Measurements from ENCODE around the gene PPP1R26. TPM values are rescaled to one million over a fixed set of nuclear protein-coding genes. Genes with fewer than 3 reads are reported as not detected.

The PPP1R26 gene
- total and polyA plus RNA-seq, 7 donors = 2.0 to 9.5 (median 3.8) TPM

DNA sequence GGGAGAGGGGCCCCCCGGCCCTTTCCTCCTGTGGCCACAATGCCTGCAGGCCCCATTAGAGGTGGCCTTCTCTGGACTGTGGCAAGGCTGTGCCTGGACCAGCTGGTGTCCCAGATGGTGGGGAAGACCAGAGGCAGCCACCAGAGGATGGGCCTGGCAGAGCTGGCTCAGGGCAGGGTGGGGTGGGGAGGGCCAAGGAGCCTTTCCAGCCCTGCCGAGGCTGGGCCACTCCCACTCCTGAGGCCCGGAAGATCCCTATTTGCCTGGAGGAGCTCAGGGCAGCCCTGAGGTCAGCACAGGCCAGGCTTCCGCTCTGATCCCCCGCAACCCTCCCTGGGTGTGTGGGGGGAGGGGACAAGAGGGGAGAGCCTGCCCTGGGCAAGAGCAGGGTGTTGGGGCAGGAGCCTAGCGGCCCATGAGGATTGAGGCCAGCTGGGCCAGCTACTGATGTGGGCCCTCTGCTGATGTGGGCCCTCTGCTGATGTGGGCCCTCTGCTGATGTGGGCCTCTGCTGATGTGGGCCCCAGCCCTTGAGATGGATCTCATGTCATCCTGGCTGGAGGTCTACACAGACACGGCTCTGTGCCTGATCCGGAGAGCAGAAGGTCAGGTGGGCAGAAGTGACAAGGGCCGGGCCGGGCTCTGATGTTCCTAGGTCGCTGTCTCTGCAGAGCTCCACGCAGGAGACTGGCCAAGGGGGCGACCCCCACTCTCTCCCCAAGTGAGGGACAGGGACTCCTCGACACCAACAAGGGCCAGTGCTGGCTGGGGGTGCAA is 26.9 kb downstream of the PPP1R26 start:
- H3K4me3 ChIP-seq = no peak overlapping the region
- ATAC-seq (no peak), DNase-seq (no peak)
- WGBS, 3 donors = 59 to 67% (median 62%) methylated on average over 13 to 14 of the region's 14 CpGs
- peaks cover 6% of the 10 kb centered on the region for H3K4me1 ChIP-seq
- H3K36me3 ChIP-seq (ENCODE audit: insufficient read depth in 1 of 2, low read depth in 1 of 2) = peaks cover 0 to 32% of the 10 kb centered on the region in 2 donors
- TF ChIP-seq, protein P1, sequence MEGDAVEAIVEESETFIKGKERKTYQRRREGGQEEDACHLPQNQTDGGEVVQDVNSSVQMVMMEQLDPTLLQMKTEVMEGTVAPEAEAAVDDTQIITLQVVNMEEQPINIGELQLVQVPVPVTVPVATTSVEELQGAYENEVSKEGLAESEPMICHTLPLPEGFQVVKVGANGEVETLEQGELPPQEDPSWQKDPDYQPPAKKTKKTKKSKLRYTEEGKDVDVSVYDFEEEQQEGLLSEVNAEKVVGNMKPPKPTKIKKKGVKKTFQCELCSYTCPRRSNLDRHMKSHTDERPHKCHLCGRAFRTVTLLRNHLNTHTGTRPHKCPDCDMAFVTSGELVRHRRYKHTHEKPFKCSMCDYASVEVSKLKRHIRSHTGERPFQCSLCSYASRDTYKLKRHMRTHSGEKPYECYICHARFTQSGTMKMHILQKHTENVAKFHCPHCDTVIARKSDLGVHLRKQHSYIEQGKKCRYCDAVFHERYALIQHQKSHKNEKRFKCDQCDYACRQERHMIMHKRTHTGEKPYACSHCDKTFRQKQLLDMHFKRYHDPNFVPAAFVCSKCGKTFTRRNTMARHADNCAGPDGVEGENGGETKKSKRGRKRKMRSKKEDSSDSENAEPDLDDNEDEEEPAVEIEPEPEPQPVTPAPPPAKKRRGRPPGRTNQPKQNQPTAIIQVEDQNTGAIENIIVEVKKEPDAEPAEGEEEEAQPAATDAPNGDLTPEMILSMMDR (IDR thresholded peaks at IDR 0.05) = no peak
- intact Hi-C loops (cut with DNase I) = loop anchor here in 1 of 2 donors (10.0 kb wide), 1 partner anchor 1372 kb away; the partner anchor contains the start of gene WDR5
- peaks cover 4% of the 10 kb centered on the region for H3K9me3 ChIP-seq
- H3K27ac ChIP-seq = no peak overlapping the region
- H3K27me3 ChIP-seq (ENCODE audit: insufficient read depth in 3 of 3, low read length in 2 of 3) = peaks cover 0 to 4% (median 0%) of the 10 kb centered on the region in 3 donors

DNA sequence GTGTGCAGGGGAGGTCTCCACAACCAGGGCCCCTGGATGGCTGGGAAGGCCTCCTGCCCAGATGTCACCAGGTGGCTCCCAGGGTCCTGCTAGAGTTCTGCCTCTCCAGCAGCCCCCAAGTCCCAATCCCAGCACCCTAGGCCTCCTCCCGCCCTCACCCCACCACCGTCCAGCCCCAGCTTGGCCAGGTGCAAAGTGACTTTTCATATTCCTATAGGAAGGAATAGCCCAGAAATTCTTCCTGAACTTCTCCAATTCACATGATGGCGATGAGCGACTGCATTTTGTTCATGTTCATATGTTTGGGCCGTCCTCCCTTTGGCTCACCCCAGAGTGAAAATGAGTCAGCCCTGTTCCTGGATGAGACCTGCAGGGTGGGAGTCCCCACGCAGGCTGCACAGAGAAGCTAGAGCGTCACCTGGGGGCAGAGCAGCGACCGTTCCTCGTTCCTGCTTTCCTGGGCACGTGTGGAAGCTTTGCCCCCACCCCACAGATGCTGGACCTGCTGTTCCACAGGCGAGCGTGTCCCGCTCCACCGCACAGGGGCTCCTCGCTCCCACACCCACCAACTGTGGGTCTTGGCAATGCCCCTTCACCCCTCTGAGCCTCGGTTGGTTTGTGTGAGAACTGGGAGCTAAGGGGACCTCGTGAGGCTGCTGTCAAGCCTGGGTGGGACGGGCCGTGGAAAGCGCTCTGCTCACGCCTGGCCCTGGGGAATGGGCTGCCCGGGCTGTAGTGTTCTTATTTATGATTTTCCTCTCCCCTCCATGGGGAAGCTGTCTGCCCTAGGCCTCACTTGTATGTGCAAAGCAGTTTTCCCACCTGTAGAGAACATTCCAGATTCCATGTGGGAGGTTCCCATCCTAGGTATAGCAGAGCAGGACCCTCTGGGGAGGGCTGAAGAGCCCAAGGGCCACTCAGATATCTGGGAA is 27.8 kb downstream of the PPP1R26 start:
- 78 to 85% (median 84%) methylated on average over 23 of the region's 23 CpGs for WGBS, 3 donors
- Histone ChIP-seq H3K27ac (no peak overlapping the region), H3K36me3 (ENCODE audit: insufficient read depth in 1 of 2, low read depth in 1 of 2) (peaks cover 0 to 27% of the 10 kb centered on the region in 2 donors), H3K4me1 (no peaks in the 10 kb centered on the region), H3K4me3 (no peak overlapping the region), H3K9me3 (peaks cover 4% of the 10 kb centered on the region), H3K27me3 (ENCODE audit: insufficient read depth in 3 of 3, low read length in 2 of 3) (peaks cover 0 to 4% (median 0%) of the 10 kb centered on the region in 3 donors)
- TF ChIP-seq, protein P1 (IDR thresholded peaks at IDR 0.05) = no peak
- ATAC-seq (no peak), DNase-seq (no peak)
- intact Hi-C loops (cut with DNase I) = loop anchor here (1.0 to 10.0 kb wide), 2 partner anchors 12 to 1373 kb away; partner anchors contain the start of gene WDR5 (in 1 of the 2)

DNA sequence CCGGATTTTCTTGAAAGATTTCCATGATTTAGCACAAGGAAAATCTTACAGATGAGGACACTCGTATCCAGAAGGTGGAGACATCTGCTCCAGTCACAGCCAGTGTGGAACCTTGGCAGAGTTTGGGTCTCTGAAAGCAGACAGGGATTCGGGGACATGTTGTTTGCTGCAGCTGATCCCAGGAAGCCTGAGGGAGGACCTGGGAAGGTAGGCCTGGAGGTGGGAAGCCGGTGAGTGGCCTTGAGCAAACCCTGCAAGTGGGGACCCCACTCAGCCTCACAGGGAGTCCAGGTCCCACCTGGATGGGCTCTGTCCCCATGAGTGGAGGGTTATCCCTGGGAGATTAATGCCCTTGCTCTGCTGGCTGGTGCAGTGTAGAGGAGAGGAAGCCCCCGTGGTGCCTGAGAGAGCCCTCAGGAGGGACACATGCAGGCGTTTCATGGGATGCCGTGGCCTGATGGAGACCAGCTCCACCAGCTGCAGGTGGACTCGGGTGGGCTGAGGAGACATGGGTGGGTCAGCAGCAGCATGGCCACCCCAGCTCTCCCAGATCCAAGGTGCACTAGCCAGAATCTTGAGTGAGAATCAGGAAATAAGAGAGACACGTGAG is 28.7 kb downstream of the PPP1R26 start:
- H3K4me3 ChIP-seq = no peak overlapping the region
- DNase-seq = no peak
- TF ChIP-seq, protein P1 (IDR thresholded peaks at IDR 0.05) = no peak

DNA sequence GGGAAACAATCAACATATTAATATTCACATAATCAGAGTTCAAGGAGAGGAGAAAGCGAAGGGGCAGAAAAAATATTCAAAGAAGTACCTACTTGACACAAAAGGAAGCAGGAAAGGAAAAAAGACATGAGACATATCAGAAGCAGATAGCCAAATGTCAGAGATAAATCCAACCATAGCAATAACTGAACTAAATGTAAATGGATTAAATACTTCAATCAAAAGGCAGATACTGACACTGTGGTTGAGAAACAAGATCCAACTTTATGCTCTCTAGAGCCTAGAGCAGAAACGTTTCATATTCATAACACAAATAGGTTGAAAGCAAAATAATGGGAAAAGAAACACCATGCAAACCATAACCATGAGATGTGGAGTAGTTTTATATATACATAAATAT is 29.9 kb downstream of the PPP1R26 start:
- H3K36me3 ChIP-seq (ENCODE audit: insufficient read depth in 1 of 2, low read depth in 1 of 2) = peaks cover 0 to 7% of the 10 kb centered on the region in 2 donors
- no peak for DNase-seq
- TF ChIP-seq, protein P1 (IDR thresholded peaks at IDR 0.05) = no peak
- no peak for ATAC-seq
- H3K4me1 ChIP-seq = no peaks in the 10 kb centered on the region
- peaks cover 4% of the 10 kb centered on the region for H3K9me3 ChIP-seq
- H3K27ac ChIP-seq = no peak overlapping the region
- H3K4me3 ChIP-seq = no peak overlapping the region
- intact Hi-C loops (cut with DNase I) = loop anchor here in 1 of 2 donors (10.0 kb wide), 1 partner anchor 1375 kb away; the partner anchor contains the start of gene WDR5
- 78 to 89% (median 84%) methylated on average over 2 of the region's 2 CpGs for WGBS, 3 donors
- peaks cover 0 to 5% (median 0%) of the 10 kb centered on the region in 3 donors for H3K27me3 ChIP-seq (ENCODE audit: insufficient read depth in 3 of 3, low read length in 2 of 3)

More for the DNA sequence above, 28.7 kb downstream of the PPP1R26 start:
- H3K9me3 ChIP-seq = peaks cover 4% of the 10 kb centered on the region
- no peak overlapping the region for H3K27ac ChIP-seq
- intact Hi-C loops (cut with DNase I) = loop anchor here (1.0 to 10.0 kb wide), 2 partner anchors 13 to 1374 kb away; partner anchors contain the start of gene WDR5 (in 1 of the 2)
- H3K27me3 ChIP-seq (ENCODE audit: insufficient read depth in 3 of 3, low read length in 2 of 3) = peaks cover 0 to 4% (median 0%) of the 10 kb centered on the region in 3 donors
- WGBS, 3 donors = 85 to 89% (median 87%) methylated on average over 9 of the region's 9 CpGs
- peaks cover 0 to 19% of the 10 kb centered on the region in 2 donors for H3K36me3 ChIP-seq (ENCODE audit: insufficient read depth in 1 of 2, low read depth in 1 of 2)
- no peaks in the 10 kb centered on the region for H3K4me1 ChIP-seq
- no peak for ATAC-seq
